HG02588 (cell line): Measurements from ENCODE around the gene MRPL38.

Experiments used
- ATAC-seq: cut with Tn5 transposase; IDR thresholded peaks from one replicate; pipeline ENCODE4 v1.9.1; 2021; ENCODE audit warnings: mild to moderate bottlenecking, moderate library complexity; ENCODE audit not compliant: unreplicated experiment

The MRPL38 gene

GRCh38 chr17:75920045-75920560 lies 15.4 kb upstream of the MRPL38 start:
- no peak for ATAC-seq

DNA sequence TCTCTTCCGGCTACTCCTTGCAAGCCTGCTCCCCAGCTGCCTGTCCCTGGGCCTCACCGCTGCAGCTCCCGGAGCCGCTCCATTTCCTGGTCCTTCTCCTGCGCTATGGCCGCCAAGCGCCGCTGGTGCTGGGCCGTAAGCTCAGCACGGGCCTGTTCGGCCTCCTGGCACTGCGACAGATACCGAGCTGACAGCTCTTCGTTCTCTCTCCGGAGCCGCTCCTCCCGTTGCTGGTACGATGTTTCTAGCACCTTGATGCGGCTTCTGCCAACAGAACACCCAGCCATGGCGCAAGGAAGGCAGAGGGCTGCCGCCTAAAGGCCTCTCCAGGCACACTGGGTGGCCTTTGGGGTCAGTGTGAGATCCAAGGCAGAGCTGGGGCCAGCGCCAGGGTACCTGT lies 14.9 kb upstream of the MRPL38 start:
- ATAC-seq, result no peak

DNA sequence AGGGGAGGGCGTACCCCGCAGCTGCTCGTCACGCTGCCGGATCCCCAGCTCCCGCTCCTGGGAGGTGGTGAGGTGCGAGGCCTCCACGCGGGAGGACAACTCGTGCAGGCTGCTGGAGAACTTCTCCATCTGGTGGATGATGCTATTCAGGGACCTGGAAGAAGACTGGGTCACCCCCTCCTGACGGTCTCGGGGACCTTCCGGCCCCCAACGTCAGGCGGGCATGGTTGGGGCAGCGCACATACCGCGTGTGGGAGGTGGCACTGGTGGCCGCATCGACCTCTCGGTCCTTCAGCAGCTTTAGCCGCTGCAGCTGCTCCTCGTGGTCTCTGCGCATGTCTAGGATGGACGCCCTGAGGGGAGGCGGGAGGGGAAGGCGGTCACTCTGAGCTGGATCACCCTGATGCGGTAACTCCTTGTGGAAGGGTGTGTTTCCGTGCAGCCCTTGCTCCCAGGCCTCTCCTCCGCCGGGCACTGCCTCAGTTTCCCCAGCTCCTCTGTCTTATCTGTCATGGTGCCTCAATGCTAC lies 13.3 kb upstream of the MRPL38 start:
- ATAC-seq, result no peak

- no peak for ATAC-seq
Observed at GRCh38 chr17:75917141-75917916, 12.6 kb upstream of the MRPL38 start.

DNA sequence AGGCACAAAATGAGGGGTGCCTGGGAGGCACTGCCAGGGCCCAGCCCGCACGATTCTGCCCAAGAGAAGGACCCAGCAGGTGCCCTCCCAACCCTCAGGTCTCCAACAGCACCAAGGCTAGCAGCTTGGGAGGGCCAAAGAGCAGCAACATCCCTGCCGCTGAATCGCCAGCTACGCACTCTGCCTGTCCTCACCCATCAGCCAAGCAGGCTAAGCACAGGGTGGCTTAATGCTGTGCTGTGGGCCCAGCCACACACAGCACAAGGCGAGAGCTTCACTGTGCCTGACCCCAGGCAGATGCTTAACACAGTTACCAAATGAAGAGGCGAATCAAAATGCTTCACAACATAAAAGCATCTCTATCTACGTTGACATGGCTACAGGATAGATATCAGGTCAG lies 10.6 kb upstream of the MRPL38 start:
- no peak for ATAC-seq

DNA sequence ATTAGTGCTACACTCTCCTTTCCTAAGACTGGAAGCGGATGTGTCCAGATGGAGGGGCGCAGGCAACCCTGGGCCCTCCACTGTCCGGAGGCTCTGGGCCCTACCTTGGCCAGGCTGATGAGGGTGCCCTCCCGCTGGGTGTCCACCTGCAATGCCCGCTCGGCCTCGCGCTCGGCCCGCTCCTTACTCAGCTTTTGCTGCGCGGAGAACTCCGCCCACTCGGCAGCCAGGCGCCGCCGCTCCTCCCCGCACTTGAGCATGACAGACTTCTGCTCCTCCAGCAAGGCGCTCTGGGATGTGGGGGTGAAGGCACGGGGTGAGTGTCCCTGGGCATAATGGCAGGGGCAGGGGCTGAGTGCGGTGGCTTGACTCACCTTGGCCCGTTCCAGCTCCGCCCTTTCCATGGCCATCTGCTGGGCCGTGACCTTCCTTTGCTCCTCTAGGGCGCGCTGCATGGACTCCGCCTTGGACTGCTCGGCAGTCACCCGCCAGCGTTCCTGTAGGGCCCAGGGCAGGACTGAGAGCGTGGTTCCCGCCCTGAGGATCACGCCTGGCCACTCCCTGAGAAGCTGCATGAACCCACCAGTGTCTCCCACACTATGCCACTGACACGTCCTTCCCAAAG lies 10.1 kb upstream of the MRPL38 start:
- ATAC-seq, result no peak

- no peak for ATAC-seq
Observed at GRCh38 chr17:75913537-75914210, 9.0 kb upstream of the MRPL38 start.

DNA sequence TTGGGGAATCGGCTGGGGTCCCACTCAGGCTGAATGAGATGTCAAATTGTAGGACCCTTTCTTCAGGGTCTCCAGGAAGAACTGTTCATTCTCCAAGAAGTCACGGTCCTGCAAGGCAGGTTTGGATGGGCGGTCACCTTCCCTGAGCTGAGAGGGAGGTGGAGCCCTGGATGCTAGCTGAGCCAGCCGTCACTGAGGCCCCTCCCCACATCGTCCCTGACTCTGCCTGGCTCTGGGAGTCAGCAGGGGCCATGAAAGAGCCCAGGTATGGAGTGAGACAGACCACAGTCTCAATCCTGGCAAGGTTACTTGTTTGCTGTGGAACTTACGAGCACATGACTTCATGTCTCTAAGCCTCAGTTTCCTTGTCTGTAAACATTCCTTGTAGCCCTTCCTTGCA lies 6.0 kb upstream of the MRPL38 start:
- ATAC-seq, result no peak

GRCh38 chr17:75909812-75910274 lies 5.2 kb upstream of the MRPL38 start:
- no peak for ATAC-seq

DNA sequence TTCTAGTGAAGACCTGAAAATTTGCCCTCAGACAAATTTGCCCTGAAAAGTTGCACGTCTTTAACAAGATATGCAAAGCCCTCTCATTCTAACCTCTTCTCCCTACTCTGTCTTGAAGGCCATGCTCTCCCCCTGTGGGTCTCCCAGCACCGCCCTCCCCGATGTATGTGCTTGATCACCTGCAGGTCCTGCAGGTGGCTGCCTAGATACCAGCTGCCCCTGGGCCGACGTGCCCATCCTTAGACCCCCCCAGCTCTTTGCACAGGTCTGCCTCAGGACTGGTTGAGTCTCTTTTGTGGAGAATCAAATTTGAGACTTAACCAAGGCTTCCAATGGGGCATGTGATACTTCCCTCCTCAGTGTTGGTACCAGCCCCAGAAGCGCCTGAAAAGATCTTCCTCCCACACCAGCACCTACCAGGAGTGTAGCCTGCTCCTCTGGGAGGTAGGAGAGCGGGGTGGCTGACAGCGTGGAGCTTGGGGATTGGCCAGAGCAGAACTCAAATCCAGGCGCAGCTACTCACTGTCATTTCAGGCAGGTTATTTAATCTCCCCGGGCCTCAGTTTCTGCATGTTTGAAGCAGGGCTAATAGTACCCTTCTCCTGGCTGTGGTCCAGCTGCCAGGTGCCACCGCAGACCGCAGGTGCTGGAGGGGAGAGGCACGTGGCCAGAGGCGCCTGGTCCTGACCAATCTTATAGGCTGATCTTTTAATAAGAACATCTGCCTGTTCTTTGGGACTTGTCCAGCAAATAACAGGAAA lies 4.5 kb upstream of the MRPL38 start:
- no peak for ATAC-seq

GRCh38 chr17:75908201-75908600 lies 3.5 kb upstream of the MRPL38 start:
- ATAC-seq, result no peak

GRCh38 chr17:75906143-75906884 lies 1.6 kb upstream of the MRPL38 start:
- ATAC-seq, result no peak

DNA sequence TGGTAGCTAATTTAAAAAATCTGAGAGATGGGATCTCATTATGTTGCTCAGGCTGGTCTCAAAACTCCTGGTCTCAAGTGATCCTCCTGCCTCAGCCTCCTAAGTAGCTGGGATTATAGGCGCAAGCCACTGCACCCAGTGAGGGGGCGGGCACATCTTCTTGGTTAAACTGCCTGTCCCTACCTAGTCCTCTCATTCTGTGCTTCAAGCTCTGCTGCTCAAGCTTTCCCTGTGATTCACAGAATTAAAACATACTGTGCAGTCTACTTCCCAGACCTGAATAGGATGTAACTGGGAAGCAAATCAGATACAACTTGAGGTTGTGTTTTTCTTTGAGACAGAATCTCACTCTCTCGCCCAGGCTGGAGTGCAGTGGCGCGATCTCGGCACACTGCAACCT lies 2.3 kb downstream of the MRPL38 start:
- ATAC-seq, result no peak

DNA sequence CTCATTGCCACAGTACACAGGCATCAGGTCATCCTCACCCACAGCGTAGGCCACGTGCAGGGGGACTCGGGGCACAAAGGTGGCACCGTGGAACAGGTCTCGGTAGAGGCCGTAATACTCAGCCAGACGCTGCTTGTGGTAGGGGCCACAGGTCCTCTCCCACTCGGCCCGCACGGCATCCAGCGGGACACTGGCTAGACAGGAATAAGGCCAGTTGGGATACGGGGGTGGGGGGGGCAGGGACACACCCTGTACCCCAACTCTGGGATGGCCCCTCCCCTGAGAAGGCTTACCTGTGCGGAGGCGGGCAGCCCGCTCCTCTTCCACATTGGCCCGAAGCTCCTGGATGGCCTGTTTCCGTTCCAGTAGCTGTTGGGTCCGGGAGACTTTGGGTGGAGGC lies 3.0 kb downstream of the MRPL38 start:
- no peak for ATAC-seq

DNA sequence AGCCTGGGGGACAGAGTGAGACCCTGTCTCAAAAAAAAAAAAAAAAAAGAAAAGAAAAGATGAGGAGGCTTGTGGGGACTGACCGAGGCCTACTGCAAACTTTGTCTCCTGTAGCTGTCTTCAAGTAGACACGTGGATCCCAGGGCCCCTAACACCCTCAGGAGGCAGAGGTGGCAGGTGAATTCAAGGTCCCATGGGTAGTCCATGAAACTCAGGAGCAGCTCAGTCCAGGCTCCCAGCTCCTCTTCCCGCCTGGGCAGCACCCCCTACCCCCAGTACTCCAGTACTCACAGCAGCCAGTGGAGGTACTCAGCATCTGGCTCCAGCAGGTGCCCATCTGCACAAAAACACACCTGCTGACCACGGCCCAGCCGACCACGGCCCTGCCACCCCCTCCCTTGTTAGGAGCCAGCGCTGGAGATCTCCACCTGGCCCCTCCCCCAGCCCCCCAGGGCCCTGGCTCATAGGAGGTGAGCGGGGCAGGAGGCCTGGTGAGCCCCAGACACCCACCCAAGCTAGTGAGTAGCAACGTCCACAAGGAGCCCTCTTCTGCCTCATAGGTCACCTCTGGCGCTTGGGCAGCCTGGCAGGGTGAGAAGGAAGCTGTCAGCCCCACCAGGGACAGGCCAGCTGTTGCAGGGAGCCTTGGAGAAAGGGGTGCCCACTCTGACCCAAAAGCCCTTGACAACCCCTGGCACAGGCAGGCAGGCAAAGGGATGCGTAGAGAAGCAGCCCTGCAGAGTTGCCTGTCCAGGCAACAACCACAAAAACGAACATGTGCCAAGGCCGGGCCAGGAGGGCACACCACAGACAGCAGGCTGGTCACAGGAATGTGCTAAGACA lies 3.8 kb downstream of the MRPL38 start:
- ATAC-seq, result no peak

GRCh38 chr17:75899767-75900468 lies 4.8 kb downstream of the MRPL38 start:
- no peak for ATAC-seq

- ATAC-seq, result no peak
Observed at GRCh38 chr17:75899353-75899752, 5.3 kb downstream of the MRPL38 start.

GRCh38 chr17:75898791-75899190 lies 5.9 kb downstream of the MRPL38 start:
- ATAC-seq, result no peak

DNA sequence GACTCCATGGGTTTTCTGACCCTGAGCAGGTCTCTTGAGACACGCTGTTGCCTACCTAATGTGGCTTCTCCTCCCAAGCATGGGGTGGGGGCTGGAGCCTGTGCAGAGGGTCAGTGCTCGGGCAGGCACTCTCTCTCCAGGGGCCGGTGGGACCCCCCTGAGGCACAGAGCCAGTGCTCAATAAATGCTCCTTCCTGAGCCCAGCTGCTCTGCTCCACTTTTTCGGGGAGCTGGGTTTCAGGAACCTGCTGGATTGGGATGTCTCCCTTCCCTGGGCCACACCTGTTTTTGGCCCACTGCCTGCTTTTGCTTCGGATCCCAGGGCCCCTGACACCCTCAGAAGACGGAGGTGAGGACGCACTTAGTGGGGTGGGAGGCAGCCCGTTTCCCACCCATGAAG lies 6.6 kb downstream of the MRPL38 start:
- no peak for ATAC-seq
